Astrocyte of the spinal cord (primary cell): ENCODE data around the gene SCAMP1.
A peak's percentile ranks its signal among the peaks of the same experiment; 100 is the strongest.
"Not testable (repeated sequence)": the region's sequence is repeated elsewhere in the genome, so short reads cannot be mapped to it uniquely, and the experiment has no call there.

Source experiments
- DNase-seq: peaks from one replicate; pipeline ENCODE4 v3.0.0; 2011; ENCODE audit warnings: low read depth, low spot score
- H3K4me3 ChIP-seq: 2 replicates; pipeline ENCODE4 v1.5.1; 2011; ENCODE audit warnings: low read depth, mild to moderate bottlenecking, low read length, moderate library complexity
- CTCF ChIP-seq: IDR thresholded peaks from 2 replicates; pipeline ENCODE4 v1.5.1; 2012; ENCODE audit warnings: low read depth, mild to moderate bottlenecking, low read length, inconsistent platforms
- in situ Hi-C: cut with HindIII; loops from 2 replicates; pipeline ENCODE4 v1.10.0; 2017; ENCODE audit warnings: low sequenced_read_pairs

Gene SCAMP1

GRCh38 chr5:78373231-78373630 is 12.8 kb downstream of the SCAMP1 start:
- no peak for TF ChIP-seq CTCF
- no peak for DNase-seq
- in situ Hi-C loops: no loop called here
- H3K4me3 ChIP-seq: no peak overlapping the region

GRCh38 chr5:78376315-78376714 is 15.9 kb downstream of the SCAMP1 start:
- no peak for DNase-seq
- TF ChIP-seq CTCF: no peak
- no peak overlapping the region for H3K4me3 ChIP-seq
- in situ Hi-C loops: no loop called here

GRCh38 chr5:78377056-78377717 is 16.8 kb downstream of the SCAMP1 start:
- H3K4me3 ChIP-seq: no peak overlapping the region
- no peak for TF ChIP-seq CTCF
- in situ Hi-C loops: no loop called here
- DNase-seq: peak; percentile 9

- TF ChIP-seq CTCF: no peak
- in situ Hi-C loops: no loop called here
- no peak for DNase-seq
- no peak overlapping the region for H3K4me3 ChIP-seq
Observed at GRCh38 chr5:78377718-78378105, 17.3 kb downstream of the SCAMP1 start.

- in situ Hi-C loops: no loop called here
- DNase-seq: no peak
- no peak for TF ChIP-seq CTCF
- no peak overlapping the region for H3K4me3 ChIP-seq
Observed at GRCh38 chr5:78387468-78388153, 27.2 kb downstream of the SCAMP1 start.

GRCh38 chr5:78391357-78391756 is 30.9 kb downstream of the SCAMP1 start:
- in situ Hi-C loops, DNase-seq, H3K4me3 ChIP-seq: not testable (repeated sequence)

GRCh38 chr5:78397831-78398230 is 37.4 kb downstream of the SCAMP1 start:
- in situ Hi-C loops: no loop called here
- no peak for TF ChIP-seq CTCF
- H3K4me3 ChIP-seq: no peak overlapping the region
- no peak for DNase-seq
